NCI-H2081 treated with DMSO at 0.1 percent for 48 hours (cell line): ENCODE measurements around the gene SHE.
"Not testable (repeated sequence)": the region's sequence is repeated elsewhere in the genome, so short reads cannot be mapped to it uniquely, and the experiment has no call there.

Source experiments
- DNase-seq: peaks from one replicate; lab custom pipeline; 2025; lab: John Stamatoyannopoulos, UW

The SHE gene

DNA sequence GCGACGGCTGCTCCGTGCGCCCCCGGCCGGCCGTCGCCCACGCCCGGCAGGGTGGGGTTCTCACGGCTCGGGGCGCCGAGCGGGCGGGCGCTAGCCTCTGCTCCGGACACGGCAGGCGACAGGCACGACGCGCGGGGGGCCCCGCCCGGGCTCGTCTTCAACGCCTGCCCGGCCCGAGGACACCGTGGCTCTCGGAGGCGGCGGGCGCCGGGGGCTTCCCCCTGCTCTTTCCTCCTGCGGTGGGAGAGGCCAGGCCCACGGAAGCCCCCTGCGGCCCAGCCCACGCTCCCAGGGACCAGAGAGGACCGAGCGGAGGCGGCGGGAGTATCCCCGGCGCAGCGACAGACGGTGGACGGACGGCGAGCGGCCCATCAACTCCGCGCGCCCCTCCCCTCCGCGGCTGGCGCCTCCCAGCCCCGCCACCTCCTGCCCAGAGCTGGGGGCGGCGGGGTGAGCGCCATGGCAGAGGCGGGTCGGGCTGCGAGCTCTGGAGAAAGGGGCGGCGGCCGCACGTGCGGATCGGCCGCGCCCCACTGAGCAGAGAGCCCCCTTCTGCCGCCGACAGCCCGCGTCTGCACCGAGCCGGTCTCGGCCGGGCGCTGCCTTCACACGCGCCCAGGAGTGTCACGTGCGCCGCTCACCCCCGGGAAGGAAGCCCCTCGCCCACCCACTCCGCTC is at the start of gene SHE, which contains the start of gene TDRD10:
Gene SHE (minus strand): TSS at position 347 of the 678 bp plus-strand sequence. CDS start 386 bp downstream, outside the sequence.
Gene TDRD10 (plus strand): TSS at position 154 of the 678 bp plus-strand sequence. CDS start 4,685 bp downstream, outside the sequence.
- DNase-seq = no peak

DNA sequence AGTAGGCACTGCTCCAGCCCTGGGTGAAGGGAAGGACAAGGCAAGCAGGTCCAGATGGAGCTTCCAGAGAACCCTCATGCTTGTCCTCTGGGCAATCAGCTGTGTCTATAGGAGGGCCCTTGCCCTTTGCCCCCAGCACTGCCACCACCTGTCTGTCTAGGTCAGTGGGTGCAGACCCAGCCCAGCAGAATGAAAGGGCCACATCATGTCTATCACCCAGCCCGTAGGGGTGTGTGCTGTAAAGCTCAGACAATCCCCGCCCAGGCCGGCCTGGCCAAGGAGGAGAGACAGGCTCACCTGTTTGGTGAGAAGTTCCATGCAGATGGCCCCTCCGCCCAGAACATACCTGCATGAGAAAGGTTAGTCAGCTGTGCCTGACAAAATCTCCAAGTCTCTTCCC is 49.3 kb upstream of the SHE start:
- no peak for DNase-seq

DNA sequence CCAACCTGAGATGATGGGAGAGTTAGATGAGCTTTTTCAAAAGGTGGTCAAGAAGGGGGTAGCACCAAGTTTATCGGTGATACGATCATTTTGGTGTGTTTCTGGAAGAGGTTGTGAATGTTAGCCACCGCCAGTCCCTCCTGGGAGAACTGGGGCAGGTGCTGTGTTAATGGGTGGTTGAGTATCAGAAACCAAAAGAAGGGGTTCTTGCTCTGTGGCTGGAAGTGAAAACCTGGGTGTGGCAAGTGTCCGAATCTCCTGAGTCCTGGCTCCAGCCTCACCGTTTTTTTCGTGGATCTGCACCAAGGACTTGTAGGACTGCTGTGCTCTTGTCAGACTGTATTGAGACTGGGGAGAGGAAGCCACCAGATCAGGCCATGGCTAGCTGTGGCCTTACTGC is 48.4 kb upstream of the SHE start:
- DNase-seq = no peak

DNA sequence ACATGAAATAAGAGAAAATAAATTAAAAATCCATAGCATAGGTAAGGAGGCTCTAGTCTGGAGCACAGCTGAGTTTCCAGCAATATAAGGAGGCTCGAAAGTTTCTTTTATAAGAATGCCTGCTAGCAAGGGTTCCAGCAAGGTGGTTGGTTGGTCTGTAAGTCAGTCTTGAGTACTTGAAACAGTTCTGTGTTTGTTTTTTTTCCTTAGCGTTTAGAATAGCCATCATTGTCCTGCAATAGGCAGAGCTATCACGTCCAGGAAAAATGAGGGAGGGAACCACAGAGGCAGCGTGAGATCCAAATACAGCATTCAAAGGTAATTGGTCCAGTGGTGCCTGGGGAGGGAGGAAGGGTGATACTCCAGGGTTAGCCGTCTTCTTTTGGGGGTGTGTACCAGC is 47.9 kb upstream of the SHE start:
- DNase-seq = no peak

DNA sequence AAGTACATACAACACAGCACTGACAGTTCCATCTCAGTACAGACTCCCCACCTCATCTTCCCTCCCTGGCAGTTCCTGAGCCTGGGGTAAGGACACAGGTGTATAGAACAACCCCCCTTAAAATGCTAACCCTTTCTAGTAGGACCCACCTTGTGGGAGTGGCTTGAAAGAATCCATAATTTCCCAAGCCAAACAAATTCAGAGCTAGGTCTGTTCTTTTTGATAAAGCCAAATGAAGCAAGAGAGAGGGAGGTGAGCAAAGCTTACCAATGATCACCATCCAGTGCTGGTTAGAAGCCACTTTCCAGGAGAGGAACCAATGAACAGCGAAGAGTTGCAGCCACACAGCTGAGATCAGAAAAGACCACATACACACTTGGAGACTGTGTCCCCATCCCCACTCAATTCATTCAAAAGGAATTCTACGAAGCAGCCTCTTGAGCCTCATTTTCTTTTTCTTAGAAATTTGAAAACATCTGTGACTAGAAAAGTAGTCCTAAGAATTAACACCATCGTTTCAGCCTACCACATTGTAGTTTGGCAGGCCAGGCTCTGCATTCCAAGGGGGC is 47.1 kb upstream of the SHE start:
- no peak for DNase-seq

GRCh38 chr1:154548028-154548427 is 45.8 kb upstream of the SHE start:
- no peak for DNase-seq

- no peak for DNase-seq
These were observed 45.0 kb upstream of the SHE start for GRCh38 chr1:154547105-154547732.

DNA sequence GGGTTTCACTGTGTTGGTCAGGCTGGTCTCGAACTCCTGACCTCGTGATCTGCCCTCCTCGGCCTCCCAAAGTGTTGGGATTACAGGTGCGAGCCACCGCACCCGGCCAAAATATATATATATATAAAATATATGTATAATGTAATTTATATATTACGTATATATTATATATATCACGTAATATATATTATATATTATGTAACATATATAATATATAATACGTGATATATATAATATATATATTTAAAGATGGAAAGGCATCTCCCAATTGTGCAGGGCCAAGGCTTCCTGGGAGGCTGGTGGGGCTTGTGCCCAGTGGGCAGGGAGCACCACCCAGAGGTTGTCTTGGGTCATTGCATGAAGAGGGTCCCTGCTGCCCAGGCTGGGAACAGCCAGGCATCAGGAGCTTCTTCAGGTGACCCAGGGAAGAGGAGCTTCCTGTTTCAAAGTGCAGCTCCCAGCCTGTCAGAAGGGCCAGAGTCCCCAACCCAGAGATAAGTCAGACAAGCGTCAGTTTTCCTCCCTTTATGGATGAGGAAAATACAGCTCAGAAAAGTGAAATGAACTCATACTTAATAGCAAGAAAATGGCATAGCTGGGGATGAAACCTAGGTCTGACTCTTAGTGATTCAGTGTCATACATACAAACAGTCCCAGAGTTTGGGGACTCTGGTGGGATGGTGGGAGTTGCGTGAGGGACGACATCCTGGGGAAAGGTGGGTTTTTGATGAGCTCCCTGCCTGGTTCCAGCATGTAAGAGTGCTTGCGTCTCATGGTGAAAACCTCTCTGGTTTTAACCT is 44.3 kb upstream of the SHE start:
- peak; percentile 6 for DNase-seq

DNA sequence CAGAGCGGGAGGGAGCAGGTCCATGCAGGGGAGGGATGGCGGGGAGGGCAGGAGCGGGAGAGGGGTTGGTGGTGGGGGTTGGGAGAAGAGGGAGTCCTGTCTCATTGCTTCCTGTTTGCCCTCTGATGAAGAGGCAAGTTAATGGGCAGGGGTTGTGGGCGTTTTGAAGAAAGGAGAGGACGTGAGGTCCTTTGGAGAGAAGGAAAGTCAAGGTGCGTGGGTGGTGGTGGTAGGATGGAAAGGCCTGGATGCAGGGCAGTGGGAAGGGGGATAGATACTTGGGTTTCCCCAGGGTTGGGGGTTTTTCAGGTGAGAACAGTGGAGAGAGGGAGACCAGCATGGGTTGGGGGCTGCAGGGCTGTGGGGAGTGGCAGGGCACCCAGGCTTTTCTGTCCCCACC is 39.0 kb upstream of the SHE start:
- no peak for DNase-seq

- no peak for DNase-seq
These were observed 37.6 kb upstream of the SHE start for GRCh38 chr1:154539486-154540483.

GRCh38 chr1:154536570-154536969 is 34.4 kb upstream of the SHE start:
- no peak for DNase-seq

GRCh38 chr1:154533952-154534844 is 32.0 kb upstream of the SHE start:
- peak; percentile 50 for DNase-seq

DNA sequence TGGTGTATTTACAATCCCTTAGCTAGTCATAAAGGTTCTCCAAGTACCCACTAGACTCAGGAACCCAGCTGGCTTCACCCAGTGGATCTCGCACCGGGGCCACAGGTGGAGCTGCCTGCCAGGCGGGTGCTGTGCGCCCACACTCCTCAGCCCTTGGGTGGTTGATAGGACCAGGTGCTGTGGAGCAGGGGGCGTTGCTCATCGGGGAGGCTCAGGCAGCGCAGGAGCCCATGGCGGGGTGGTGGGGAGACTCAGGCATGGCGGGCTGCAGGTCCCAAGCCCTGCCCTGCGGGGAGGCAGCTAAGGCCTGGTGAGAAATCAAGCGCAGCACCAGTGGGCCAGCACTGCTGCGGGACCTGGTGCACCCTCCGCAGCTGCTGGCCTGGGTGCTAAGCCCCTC is 29.7 kb upstream of the SHE start:
- DNase-seq = not testable (repeated sequence)

- no peak for DNase-seq
These were observed 27.1 kb upstream of the SHE start for GRCh38 chr1:154529308-154529707.

DNA sequence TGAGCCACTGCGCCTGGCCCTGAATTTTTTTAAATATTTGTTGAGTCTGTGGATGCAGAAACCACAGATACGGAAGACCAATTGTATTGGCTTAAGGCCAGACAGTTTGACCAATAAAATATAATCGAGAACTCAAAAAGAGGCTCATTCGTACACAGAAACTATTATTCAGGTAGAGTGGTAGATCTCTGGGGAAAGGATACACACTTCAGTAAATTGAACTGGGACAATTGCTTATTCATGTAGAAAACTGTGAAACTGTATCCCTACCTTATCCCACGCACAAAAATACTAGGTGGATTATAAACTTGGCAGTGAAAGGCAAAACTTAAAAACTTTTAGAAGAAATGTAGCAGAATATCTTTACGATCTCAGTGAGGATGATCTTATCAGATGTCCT is 25.0 kb upstream of the SHE start:
- no peak for DNase-seq

- DNase-seq = no peak
These were observed 22.7 kb upstream of the SHE start for GRCh38 chr1:154524881-154525280.

DNA sequence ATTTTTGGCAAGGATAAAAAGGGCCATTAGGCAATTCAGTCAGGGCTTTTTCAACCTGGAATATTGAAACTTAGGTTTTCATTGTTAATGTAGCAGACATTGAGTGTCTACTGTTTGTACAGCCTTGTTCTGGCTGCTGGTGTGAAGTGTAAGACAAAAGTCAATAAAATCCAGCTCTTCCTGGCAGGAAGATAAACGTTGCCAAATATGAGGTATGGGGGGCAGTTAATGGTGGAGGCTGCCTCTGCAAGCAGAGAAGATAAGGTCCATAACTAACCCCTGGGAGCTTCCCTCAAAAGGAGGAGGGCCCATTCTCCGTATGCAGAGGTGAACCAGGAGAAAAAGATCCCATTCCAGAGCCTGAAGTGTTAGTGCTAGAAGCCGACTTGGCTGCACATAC is 19.5 kb upstream of the SHE start:
- no peak for DNase-seq

- no peak for DNase-seq
These were observed 18.1 kb upstream of the SHE start for GRCh38 chr1:154520333-154520732.

- DNase-seq = no peak
These were observed 17.4 kb upstream of the SHE start for GRCh38 chr1:154519591-154519991.

DNA sequence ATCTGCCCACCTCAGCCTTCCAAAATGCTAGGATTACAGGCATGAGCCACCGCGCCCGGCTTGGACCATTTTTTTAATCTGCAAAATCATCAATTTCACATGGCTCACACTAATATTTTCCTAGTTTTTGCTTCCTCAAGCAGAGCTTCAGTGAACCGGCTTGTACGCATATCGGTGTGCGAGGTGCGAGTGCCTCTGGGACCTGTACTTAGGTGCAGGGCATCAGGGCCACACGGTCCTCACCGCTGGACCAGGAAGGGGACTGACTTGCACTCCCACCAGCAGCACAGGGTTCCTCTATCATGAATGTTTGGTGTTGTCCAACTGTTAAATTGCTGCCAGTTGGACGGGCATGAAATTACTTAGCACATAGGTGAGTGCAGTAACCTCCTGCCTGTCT is 15.4 kb upstream of the SHE start:
- DNase-seq = no peak
